Suprapubic skin (tissue), 4 donors: ENCODE data around the gene ZNF653.

ENCODE experiments used
- EP300 ChIP-seq: sonication (generic); formaldehyde crosslinking; IDR thresholded peaks from one replicate; pipeline ENCODE4 v1.6.1; 2017; ENCODE audit warnings: antibody characterized with exemption
- POLR2A ChIP-seq, 2 donors: fragments of 450-650 bp; IDR thresholded peaks; one replicate each; pipeline ENCODE4 v1.6.1; 2017; ENCODE audit warnings: antibody characterized with exemption in 2 of 2, mild to moderate bottlenecking in 2 of 2, moderate library complexity in 2 of 2
- POLR2AphosphoS5 ChIP-seq, 3 donors: sonication (generic); formaldehyde crosslinking; IDR thresholded peaks; one replicate each; pipeline ENCODE4 v1.6.1; 2017; ENCODE audit warnings: antibody characterized with exemption in 3 of 3
- TF ChIP-seq, protein P1 (sequence below), 2 donors: fragments of 200-600 bp in 1 of 2; fragments of 450-650 bp in 1 of 2; sonication (generic) in 1 of 2; IDR thresholded peaks; one replicate each; pipeline ENCODE4 v1.5.1; 2016 to 2019; ENCODE audit warnings: antibody characterized with exemption in 2 of 2, mild to moderate bottlenecking in 1 of 2, moderate library complexity in 1 of 2

DNA sequence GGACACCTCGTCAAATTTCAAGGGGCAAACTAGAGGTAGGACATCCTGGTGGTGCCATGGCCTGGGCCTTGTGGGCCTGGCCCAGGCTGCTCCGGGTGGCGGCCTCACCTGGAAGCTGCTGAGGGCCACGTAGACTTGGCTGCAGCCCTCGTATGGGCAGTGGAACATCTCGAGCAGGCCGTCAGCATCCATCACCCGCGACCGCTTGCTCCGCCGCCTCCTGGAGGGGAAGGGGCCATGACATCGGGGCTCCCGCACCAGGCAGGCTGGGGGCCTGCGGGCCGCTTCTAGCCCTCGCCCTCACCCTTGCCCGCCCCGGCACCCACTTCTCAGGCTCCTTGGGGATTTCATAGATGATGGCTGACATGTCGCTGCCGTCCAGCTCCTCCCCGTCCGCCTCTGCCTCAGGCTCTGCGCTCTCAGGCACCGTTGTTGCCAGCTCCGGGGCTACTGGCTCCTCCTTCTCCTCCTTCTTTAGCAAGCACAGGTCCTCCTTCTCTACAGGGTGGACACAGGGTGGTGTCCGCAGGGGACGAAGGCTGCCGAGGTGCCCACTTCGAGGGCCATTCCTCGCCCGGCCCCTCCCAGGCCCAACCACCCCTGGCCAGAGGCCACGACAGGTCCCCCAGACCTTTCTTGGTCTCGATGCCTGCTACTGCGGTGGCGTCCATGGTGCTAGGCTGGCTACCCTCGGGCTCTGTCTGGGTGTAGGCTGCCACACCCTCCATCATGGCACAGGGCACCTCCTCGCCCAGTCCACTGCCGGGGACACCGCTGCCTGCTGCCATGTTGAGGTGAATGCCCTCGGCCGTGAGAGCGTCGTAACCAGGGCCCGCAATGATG, 18.8 kb downstream of the ZNF653 start:
- TF ChIP-seq, protein P1, sequence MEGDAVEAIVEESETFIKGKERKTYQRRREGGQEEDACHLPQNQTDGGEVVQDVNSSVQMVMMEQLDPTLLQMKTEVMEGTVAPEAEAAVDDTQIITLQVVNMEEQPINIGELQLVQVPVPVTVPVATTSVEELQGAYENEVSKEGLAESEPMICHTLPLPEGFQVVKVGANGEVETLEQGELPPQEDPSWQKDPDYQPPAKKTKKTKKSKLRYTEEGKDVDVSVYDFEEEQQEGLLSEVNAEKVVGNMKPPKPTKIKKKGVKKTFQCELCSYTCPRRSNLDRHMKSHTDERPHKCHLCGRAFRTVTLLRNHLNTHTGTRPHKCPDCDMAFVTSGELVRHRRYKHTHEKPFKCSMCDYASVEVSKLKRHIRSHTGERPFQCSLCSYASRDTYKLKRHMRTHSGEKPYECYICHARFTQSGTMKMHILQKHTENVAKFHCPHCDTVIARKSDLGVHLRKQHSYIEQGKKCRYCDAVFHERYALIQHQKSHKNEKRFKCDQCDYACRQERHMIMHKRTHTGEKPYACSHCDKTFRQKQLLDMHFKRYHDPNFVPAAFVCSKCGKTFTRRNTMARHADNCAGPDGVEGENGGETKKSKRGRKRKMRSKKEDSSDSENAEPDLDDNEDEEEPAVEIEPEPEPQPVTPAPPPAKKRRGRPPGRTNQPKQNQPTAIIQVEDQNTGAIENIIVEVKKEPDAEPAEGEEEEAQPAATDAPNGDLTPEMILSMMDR (IDR thresholded peaks at IDR 0.05) = no peak
- TF ChIP-seq POLR2A (IDR thresholded peaks at IDR 0.05) = no peak
- no peak for TF ChIP-seq EP300
- TF ChIP-seq POLR2AphosphoS5 (IDR thresholded peaks at IDR 0.05) = no peak
